Kasumi-1 (cell line): ENCODE measurements around the gene KCNMB2.

Experiments used
- DNase-seq, 2 experiments: peaks; one replicate each; lab custom pipeline; 2025; lab: John Stamatoyannopoulos, UW

The KCNMB2 gene

DNA sequence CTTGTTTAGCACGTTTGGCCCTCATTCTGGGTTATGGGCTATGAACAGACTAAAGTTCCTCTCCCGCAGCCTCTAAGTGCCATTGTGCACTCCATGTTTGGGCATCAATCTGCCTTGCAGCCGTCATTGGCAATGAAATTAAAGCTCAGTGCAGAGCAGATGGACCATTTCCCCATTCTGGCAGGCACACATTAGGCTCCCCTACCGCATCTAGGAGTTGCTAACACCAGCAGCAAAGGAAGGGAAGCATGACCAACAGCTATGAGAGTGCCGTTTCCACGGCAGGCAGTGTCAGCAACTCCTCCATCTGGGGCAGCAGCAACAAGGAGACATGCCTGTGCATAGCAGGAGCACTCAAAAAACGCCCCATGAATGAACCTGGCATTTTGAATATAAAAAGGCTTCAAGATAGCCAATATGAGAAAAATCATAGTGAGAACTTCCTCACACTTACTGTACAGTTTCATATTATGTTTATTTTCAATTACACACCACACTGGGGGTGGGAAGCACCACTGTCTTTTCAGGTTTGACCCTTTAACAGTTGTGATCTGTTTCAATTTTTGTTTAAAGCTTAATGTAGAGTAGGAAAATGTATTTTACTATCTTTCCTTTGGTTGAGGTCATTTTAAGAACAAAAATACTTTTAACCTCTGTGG is 218.7 kb downstream of the KCNMB2 start:
- DNase-seq: no peak

DNA sequence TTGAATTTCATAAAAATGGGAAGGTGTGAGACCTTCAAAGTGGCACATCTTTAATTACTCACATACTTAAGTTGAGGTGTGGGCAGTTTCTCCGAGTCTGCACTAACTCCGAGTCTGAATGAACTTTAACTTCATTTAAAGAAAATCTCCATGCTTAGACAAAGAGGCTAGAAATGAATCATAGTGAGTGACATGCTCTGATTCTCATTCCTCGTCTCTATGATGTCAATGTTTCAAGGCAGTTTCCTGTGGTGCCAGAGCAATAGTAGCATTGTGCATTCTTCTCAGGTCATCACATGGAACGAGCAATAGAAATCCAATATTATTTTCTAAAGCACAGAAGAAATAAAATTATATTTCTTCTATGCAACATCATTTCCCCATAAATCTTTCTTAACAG is 224.8 kb downstream of the KCNMB2 start:
- no peak for DNase-seq

DNA sequence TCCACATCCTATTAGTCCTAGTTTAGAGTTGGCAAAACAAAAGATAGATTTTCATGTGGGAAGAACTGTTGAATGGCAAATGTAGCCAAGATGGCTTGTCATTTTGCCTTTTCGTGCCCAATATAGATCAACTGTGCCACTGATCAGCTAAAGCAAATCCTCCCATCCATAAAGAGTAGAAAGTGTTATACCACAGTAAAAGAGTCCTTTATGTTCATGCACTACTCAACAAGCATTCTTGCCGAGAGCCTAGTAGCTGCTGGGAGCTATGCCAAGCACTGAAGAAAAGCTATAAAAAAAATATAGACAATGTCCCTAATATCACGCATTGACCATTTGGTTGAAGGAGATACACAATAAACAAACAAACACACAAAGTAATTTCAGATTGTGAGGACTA is 225.2 kb downstream of the KCNMB2 start:
- no peak for DNase-seq

DNA sequence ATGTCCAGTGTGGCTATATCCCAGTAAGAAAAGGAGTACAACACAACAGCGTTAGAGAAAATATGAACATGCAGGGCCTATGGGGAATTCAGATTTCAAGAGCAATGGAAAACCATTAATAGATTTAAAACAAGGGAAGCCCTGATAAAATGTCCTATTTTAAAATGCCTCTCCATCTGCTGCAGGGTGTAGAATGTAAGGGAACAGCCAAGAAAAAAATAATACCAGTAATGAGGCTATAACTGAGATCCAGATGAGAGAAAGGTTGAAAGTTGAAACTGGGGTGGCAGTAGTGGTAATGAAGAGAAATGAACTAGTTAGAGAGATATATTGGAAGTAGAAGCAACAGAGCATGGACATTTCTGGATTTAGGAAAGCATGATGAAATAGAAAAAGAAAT is 226.1 kb downstream of the KCNMB2 start:
- DNase-seq: no peak

DNA sequence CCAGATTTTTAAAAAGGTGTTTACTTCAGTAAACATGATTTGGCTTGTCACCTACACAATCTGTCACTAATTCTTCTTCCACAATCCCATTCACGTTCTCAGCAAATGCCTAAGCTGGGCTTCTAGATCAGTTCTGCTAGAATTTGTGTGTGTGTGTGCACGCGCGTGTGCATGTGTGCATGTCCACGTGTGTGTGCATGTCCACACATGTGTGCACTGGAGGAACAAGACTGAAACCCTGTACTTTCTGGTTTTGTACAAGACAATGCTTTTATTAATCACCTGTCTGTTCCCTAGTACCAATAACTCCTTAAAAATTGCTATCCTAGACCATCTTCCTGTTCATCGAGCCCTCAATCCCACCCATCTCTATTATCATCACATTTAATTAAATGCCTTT is 229.2 kb downstream of the KCNMB2 start:
- no peak for DNase-seq

DNA sequence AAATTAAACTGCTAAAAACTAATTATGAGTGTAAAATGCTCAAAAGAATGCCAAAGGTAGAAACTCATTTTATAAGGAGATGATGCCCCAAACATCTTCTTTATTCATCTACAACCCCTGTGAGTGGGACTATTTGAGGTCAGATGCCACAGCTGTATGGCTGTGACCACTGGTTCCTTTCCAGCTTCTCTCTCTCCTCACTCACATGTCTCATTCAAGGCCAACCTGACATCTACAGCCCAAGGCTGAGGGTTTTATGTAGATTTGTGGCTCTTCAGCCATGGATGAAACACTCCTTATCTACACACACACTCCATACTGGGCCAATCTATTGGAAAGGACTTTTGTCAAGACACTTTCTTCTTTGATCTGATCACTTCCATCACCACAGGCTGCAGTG is 231.3 kb downstream of the KCNMB2 start:
- no peak for DNase-seq

DNA sequence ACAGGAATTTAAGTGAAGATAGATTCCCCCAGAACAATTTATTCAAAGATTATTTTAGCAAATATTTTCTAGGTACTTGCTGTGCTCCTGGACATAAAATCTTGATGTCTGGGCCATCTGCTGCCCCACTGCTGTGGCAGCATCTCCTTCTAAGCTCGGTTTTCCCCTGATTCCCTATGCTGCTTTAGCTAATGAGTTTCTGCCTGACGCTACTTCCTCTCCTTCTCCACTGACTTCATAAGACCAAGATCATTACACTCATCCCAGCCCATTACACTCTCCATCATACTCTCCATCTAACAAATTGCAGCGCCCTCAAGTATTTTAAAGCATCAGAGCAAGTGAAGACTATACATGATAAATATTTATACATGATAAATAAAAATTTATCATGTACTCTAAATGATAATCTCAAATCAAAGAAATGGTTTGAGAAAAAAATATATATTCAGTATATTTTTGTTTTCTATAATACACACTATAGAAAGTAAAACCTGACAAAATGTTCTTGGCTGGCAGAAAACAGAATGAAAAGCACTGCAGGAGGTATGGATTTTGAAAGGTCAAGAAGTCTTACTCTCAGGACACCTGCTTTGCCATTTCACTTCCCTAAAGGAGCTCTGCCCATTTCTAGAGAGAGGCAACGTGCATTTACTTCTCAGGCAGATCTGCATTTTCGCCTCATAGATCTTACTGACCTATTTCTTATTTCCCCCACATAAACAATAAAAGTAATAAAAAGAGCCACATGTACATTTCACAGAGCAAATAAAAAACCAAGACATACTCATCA is 232.0 kb downstream of the KCNMB2 start:
- DNase-seq: no peak

DNA sequence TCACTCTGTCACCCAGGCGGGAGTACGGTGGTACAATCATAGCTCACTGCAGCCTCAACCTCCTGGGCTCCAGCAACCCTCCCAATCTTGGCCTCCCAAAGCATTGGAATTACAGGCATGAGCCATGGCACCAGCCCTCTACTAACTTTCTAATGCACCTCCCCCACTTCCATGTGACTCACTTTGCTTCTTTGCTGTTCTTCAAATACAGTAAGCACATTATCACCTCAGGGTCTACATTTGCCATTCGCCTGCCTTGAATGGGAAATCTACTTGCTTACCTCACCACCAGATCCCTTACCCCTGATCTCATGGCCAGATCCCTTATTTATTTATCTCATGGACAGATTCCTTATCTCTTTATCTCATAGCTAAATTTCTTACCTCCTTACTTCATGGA is 235.3 kb downstream of the KCNMB2 start:
- DNase-seq: no peak

DNA sequence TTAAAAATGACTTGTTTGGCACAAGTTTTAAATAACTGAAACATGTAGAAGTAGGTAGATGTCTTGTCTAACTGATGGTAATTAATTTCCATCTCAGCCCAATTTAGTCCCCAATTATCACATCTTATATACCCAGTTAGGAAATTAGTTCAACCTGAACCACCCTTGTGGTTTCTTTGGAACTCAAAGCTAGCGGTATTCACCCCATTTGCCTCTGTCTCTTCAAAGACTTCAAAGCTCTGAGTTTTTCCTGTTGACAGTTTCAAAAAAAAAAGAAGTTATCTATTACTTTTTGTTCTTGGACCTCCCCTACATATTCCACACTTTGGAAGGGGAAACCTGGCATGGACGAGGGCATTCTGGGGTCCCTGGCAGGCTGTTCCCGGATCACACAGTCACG is 236.5 kb downstream of the KCNMB2 start:
- DNase-seq: no peak

DNA sequence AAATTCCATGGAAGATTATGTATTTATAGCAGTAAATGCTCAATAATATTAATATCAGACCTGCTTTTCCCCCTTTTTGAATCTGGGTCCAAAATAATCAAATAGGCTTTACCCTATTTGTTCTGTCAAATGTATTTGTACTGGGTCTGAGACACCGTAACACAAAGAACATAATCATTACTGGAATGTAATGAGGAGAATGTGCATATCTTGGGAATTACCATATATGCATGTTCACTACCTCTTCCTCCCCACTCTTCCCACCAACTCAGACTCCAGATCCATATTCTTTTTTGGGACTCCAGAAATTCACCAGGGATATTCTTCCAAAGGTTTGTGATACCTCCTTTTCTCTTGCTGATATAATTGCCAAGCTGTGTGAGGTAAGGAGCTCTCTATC is 237.1 kb downstream of the KCNMB2 start:
- DNase-seq: no peak

DNA sequence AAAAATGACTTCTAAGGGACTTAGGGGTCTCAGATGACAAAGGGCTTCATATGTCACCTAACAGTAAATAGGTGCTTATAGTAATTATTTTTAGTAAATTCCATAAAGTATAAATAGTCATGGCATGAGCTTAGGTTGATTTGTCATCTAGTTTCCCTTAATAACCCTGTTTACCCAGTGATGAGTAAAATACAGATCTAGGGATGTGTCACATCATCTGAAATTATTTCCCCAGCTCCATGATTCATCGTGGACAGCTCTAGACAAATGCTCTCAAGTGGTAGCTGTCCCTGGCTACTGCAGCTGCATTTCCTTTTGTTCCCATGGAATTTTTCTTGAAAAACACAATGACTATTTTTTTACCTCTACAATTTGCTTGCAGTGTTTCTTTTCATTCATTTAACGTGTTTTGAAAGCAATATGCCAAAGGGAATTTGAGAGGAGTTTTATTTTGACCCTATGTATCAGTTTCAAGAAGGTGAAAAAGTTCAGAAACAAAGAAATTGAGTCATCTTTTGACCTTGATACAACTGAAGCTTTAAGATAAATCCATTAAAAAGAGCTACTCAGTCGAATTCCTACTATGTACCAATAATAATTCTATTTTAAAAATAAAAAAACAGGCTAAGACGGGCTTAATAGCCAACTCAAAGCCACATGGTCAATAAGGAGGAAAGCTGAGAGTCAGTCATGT is 241.6 kb downstream of the KCNMB2 start:
- DNase-seq: no peak

DNA sequence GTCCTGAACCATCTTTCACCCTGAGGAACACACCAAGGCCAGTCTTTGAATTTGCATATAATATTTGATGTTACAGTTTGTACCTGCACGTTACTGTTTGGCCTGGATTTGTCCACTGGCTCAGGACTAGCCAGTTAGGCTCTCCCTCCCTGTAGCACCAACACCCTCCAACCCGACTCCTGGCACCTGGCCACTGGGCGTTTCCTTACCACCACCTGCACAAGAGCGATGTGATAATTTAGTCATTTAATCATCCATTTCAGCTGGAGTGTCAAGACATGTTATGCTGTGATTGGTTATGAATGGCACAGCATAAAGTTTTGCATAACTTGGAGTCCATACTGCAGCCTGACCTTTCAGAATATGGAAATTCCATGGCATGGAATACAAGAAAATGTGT is 242.4 kb downstream of the KCNMB2 start:
- DNase-seq: no peak

DNA sequence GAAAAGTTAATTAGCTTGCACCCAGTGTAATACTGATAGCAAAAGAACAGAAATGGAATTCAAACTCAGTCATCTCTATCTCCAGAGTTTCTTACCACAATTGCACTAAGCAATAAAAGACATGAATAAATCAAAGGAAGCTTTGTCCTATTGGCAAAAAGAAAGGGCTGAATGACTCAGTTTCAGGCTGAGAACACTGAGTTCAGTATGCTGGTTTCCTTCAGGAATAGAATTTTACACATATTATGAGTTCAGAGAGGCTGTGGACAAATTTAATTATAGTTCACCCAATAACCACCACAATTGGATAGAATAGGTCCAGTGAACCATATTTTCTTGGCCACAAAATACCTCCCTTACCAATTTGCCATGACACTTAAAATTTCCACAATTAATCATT is 249.7 kb downstream of the KCNMB2 start:
- DNase-seq: no peak

DNA sequence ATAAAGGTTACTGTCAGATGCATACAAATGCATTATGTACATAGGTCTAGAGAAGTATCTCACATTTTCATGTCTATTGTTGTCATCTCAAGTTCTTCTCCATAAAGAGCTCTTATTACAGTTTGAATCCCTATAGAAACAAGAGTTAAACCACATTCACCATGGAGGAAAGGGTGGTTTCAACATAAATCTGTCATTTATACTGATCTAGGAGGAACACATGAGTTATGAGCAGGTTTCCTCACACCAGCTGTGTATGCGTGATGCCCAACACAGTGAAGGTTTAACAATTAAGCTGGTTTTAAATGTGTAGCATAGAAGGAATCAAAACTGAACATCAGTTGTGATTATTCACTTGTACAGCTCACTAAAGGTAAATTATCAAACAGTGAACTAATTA is 251.7 kb downstream of the KCNMB2 start:
- no peak for DNase-seq

DNA sequence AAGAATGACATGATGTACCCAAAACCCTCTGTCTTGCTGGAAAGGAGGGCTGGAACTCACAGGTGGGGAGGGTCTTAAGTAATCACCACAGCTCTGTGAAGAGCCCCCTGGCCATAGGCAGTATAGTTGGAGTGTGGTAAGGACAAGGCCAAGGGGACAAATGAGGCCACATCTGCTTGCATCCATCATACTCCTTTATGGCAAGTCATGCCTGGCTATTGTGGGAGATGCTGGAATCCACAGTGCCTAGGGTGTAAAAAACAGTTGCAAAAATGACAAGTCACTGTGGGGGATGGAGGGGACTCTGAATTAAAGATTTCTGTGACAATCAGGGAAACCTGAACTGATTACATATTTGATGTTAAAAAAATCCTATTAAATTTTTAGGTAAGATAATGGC is 258.5 kb downstream of the KCNMB2 start:
- DNase-seq: no peak

DNA sequence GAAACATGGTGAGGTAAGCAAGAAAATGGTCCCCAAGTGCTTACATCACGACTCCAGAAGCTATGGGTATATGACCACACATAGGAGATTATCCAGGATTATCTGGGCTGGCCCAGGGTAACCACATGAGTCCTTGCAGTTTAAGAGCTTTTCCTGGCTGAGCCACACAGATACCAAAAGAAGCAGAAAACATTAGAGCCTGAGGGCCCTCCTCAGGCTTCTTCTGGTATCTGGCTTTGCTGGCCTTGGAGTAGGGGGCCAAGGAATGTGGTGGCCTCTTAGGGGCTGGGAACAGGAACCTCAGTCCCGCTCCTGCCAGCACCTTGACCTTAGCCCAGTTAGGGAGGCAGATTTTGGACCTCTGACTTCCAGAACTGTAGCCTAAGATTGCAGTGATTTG is 259.1 kb downstream of the KCNMB2 start:
- DNase-seq: no peak

DNA sequence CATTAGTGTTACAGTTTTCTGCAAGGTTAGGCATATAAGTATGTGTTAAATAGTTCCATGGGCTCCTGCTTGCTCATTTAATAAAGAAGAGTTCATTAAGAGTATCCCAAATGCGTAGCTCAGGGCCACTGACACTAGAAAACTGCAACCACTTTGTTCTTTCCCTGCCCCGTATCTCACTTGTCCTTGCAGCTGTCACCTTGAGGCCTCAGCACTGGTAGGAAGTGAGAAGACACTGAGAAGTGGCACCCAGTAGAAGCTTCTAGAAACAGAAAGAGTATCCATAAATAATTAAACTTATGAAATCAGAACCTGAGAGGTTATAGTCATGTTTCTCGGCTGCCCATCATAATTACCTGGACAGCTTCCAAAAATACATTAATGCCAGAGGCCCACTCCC is 266.0 kb downstream of the KCNMB2 start:
- DNase-seq: no peak

DNA sequence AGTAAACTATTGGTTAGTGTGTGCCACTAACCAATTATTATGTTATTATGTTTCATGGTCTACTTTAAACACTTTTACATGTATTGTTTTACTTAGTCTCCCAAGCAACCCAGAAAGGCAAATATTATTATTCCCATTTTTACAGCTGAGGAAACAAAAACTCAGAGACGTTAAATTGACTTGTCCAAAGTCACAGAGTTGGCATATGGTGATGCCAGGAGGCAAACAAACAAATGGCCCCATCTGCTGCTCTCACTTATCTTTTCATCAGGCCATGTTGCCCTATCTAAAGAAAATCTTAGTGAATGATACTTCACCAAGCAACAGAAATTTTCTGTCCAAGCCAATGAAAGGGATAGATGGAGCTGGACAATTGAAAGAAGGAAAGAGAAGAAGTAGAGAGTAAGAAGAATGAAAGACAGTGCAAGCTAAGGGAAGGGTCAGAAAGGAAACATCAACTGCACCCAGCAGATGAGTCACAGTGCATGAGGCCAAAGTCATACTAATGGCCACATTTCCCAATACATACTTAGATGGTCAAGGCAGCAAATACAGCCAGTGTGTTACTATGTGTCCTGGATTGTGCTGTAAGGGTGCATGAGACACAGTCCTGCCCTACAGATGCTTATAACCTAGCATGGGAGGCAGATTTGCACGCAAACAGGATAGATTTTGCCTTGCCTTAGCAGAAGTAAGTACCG is 266.9 kb downstream of the KCNMB2 start:
- DNase-seq: no peak

DNA sequence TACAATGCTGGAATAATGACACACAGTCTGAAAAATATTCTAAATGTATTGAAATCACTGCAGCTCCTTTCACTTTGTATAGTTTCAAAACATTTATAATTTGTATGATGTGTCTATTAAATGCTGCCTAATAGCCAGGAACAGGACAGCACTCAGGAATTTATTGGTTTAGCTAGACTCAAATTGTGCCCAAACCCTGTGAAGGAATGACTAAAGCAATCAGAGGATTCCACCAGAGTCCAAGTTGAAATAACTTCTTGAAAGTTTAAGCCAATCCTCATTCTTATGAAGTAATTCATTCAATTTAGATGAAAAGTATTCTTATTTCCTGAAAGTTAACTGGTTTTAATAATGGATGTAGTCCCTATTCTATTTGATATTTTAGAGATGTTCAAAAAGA is 268.4 kb downstream of the KCNMB2 start:
- DNase-seq: no peak

DNA sequence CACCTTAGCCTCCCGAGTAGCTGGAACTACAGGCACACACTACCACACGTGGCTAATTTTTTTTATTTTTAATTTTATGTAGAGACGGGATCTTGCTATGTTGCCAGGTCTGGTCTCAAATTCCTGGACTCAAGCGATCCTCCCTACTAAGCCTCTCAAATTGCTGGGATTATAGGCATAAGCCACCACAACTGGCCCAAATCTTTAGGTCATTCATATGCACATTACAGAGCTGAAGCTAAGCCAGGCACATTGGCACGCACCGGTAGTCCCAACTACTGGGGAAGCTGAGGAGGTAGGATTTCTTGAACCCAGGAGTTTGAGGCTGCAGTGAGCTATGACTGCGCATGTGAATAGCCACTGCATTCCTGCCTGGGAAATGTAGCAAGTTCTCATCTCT is 269.5 kb downstream of the KCNMB2 start:
- DNase-seq: no peak

DNA sequence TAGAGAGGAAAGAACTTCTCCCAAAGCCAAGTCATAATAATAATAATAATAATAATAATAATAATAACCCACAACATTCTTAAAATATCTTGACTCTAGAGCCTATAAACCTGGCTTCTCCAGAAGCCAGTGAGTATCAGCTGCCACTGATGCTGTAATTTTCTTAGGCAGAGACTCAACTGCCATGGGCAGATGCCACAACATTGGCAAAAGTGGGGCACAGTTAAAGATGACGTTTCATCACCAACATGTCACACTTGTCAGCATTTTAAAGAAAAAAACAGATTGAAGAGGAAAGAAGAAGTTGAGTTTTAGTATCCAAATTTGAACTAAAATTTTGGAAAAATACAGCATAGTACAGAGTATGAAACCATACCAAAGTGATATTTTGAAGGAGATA is 270.4 kb downstream of the KCNMB2 start:
- no peak for DNase-seq

DNA sequence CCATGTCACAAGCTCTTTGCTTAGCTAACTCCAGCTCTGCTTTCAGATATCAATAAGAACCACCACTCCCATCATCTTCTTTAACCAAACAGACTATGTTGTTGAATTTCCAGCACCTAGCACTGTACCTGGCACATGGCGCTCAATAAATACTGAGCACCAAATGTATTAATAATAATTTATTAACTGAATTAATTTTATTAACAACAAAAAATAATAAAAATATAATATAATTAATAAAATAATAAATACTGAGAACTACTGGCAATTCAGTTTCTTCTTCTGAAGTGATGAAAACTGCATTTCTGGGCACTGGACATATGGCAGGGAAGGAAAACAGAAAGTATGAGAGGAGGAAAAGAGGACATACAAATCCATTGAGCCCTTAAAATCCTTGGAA is 271.5 kb downstream of the KCNMB2 start:
- DNase-seq: no peak

DNA sequence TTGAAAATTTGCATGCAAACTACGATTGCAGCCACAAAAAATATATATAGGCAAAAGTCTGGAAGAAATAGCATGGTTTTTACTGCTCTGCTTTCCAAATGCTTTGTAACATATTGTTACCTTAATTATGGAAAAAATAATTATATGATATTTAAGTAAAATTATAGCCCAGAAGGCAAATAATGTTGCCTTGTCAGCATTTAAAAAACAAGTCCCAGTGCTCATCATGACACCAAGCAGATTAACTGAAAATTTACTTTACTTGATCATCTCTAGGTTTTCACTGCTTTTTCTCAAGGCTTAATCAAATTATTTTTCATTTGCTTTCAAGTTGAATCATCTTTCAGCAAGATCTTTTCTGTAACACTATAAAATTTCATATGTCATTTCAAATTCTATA is 272.5 kb downstream of the KCNMB2 start:
- no peak for DNase-seq
